Large intestine (tissue), 3 donors: ENCODE results near the gene EID2. TPM values are rescaled to one million over a fixed set of nuclear protein-coding genes. Genes with fewer than 3 reads are reported as not detected.

ENCODE experiments used
- DNase-seq, 2 donors: peaks; one replicate each; pipeline versions ENCODE4 v3.0.0 to v3.0.0-alpha.2; 2013
- H3K27ac ChIP-seq: one replicate; pipeline ENCODE4 v1.5.1; 2013; ENCODE audit warnings: low read length
- H3K27me3 ChIP-seq: 2 replicates; pipeline ENCODE4 v1.6.1; 2013; ENCODE audit warnings: low read length; ENCODE audit not compliant: control insufficient read depth, insufficient read depth
- H3K36me3 ChIP-seq: 2 replicates; pipeline ENCODE4 v1.6.1; 2013; ENCODE audit warnings: low read length; ENCODE audit not compliant: control insufficient read depth, insufficient read depth
- H3K4me1 ChIP-seq: one replicate; pipeline ENCODE4 v1.6.1; 2013; ENCODE audit warnings: low read length; ENCODE audit not compliant: control insufficient read depth, insufficient read depth
- H3K4me3 ChIP-seq: one replicate; pipeline ENCODE4 v1.5.1; 2013; ENCODE audit warnings: low read length
- H3K9me3 ChIP-seq: one replicate; pipeline ENCODE4 v1.6.1; 2013; ENCODE audit warnings: mild to moderate bottlenecking, low read depth, low read length, moderate library complexity; ENCODE audit not compliant: control insufficient read depth
- WGBS: methylation state at CpG from one replicate; pipeline ENCODE4 v1.1.5; 2013; ENCODE audit warnings: low lambda C conversion rate; ENCODE audit not compliant: insufficient coverage; 5-methylcytosine and 5-hydroxymethylcytosine counted together
- polyA plus RNA-seq: library from polyadenylated mRNA; unstranded; fragments of 120-200 nt; gene quantifications from one replicate; pipeline ENCODE4 v1.2.1, GENCODE V29; 2013

EID2 gene
- polyA plus RNA-seq, 1 donor: 11.2 TPM

DNA sequence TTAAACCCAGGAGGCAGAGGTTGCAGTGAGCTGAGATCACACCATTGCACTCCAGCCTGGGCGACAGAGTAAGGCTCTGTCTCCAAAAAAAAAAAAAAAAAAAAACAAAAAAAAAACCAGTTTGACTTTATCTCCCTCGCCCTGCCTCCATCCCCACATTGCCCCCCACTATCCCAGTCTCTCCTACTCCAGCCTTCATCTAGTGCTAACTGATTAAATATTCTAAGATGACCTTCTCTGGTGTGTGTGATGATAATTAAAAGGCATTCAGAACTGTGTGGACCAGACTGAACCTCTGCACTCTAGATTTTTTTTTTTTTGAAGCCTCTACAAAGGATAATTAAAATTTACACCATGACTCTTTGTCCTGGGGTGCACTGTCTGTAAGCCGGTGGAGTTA, 47.2 kb downstream of the EID2 start:
- DNase-seq: no peak
- H3K4me3 ChIP-seq: no peak overlapping the region
- peaks cover 16% of the 10 kb centered on the region for H3K27me3 ChIP-seq
- peaks cover 2% of the 10 kb centered on the region for H3K4me1 ChIP-seq
- WGBS: no CpG with 5 or more reads among the region's 3 CpGs
- peaks cover 1% of the 10 kb centered on the region for H3K9me3 ChIP-seq
- peaks cover 32% of the 10 kb centered on the region for H3K36me3 ChIP-seq
- no peak overlapping the region for H3K27ac ChIP-seq

DNA sequence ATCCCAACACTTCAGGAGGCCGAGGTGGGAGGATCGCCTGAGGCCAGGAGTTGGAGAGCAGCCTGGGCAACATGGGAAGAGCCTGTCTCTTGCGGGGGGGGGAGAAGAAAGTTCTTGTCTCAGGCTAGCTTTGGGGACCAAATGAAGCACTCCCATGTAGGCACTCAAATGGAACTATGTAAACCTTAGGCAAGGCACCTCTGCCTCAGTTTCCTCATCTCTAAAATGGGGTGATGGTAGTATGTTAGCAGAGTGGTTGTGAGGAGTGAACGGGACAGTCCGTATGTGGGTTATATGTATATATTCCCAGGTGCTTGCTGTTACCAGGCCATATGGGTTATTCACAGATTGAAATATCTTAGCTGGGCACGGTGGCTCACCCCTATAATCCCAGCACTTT, 47.7 kb downstream of the EID2 start:
- Histone ChIP-seq H3K4me1 (no peaks in the 10 kb centered on the region), H3K9me3 (no peaks in the 10 kb centered on the region), H3K27ac (no peak overlapping the region), H3K36me3 (peaks cover 35% of the 10 kb centered on the region), H3K4me3 (no peak overlapping the region), H3K27me3 (peaks cover 11% of the 10 kb centered on the region)
- WGBS: no CpG with 5 or more reads among the region's 6 CpGs
- no peak for DNase-seq

DNA sequence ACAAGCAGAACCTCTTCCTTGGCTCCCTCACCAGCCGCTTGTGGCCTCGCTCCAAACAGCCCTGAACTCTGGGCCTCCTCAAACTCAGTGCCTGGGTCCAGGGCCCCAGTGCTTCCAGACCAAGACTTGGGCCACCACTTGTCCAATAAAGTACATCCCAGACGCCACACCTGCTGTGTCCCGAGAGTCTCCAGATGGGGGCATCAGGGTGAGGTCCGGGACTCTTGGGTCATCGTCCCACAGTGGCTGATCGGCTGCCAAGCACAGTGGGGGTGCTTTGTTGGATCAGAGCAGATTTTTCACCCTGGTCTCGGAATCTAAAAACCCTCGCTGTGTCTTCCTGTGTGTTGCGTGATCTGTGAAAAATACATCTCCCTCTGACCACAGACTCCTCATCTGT, 50.2 kb downstream of the EID2 start:
- DNase-seq: no peak
- Histone ChIP-seq H3K27me3 (no peaks in the 10 kb centered on the region), H3K27ac (no peak overlapping the region), H3K36me3 (peaks cover 56% of the 10 kb centered on the region), H3K9me3 (no peaks in the 10 kb centered on the region), H3K4me1 (no peaks in the 10 kb centered on the region), H3K4me3 (no peak overlapping the region)
- no CpG with 5 or more reads among the region's 10 CpGs for WGBS

Other genes starting within 250 kb of the EID2 start
- 0.06 TPM for gene IFNL1, start 243.8 kb downstream of the EID2 start, polyA plus RNA-seq
- gene LRFN1, start 219.3 kb downstream of the EID2 start, polyA plus RNA-seq: 1.3 TPM
- 26.3 TPM for gene GMFG, start 204.1 kb downstream of the EID2 start, polyA plus RNA-seq
- 94.4 TPM for gene SAMD4B, start 197.7 kb downstream of the EID2 start, polyA plus RNA-seq
- 42.4 TPM for gene PAF1, start 149.1 kb downstream of the EID2 start, polyA plus RNA-seq
- 24.3 TPM for gene MED29, start 148.8 kb downstream of the EID2 start, polyA plus RNA-seq
- 419 TPM for gene ZFP36, start 133.3 kb downstream of the EID2 start, polyA plus RNA-seq
- gene PLEKHG2, start 127.5 kb downstream of the EID2 start, polyA plus RNA-seq: 21.1 TPM
- gene RPS16, start 104.2 kb downstream of the EID2 start, polyA plus RNA-seq: 1,947 TPM
- 119 TPM for gene SUPT5H, start 94.6 kb downstream of the EID2 start, polyA plus RNA-seq
- gene TIMM50, start 59.3 kb downstream of the EID2 start, polyA plus RNA-seq: 62.7 TPM
- gene DLL3, start 41.2 kb downstream of the EID2 start, polyA plus RNA-seq: 0.90 TPM
- gene SELENOV, start 25.0 kb downstream of the EID2 start, polyA plus RNA-seq: 0.19 TPM
- 2.0 TPM for gene EID2B, start 7.3 kb downstream of the EID2 start, polyA plus RNA-seq
- gene LGALS13, start 62.4 kb upstream of the EID2 start, polyA plus RNA-seq: not detected
- not detected for gene LGALS16, start 115.8 kb upstream of the EID2 start, polyA plus RNA-seq
- gene LGALS14, start 164.3 kb upstream of the EID2 start, polyA plus RNA-seq: not detected
- gene CLC, start 197.9 kb upstream of the EID2 start, polyA plus RNA-seq: 0.85 TPM
- not detected for gene LEUTX, start 238.7 kb upstream of the EID2 start, polyA plus RNA-seq